Gastroesophageal sphincter (tissue), 3 donors: ENCODE results near the gene GRIK1.

Experiments
- EP300 ChIP-seq: sonication (generic); formaldehyde crosslinking; IDR thresholded peaks from one replicate; pipeline ENCODE4 v1.6.1; 2017; ENCODE audit warnings: antibody characterized with exemption, mild to moderate bottlenecking
- POLR2A ChIP-seq, 2 donors: fragments of 450-650 bp; IDR thresholded peaks; one replicate each; pipeline ENCODE4 v1.6.1; 2017; ENCODE audit warnings: antibody characterized with exemption in 2 of 2, mild to moderate bottlenecking in 2 of 2, moderate library complexity in 1 of 2
- TF ChIP-seq, protein P1 (sequence below), 4 experiments: fragments of 200-600 bp in 2 of 4; fragments of 450-650 bp in 2 of 4; sonication (generic) in 1 of 4; IDR thresholded peaks; one replicate each; pipeline ENCODE4 v1.5.1; 2017 to 2019; ENCODE audit warnings: antibody characterized with exemption in 4 of 4, mild to moderate bottlenecking in 2 of 4, moderate library complexity in 2 of 4

DNA sequence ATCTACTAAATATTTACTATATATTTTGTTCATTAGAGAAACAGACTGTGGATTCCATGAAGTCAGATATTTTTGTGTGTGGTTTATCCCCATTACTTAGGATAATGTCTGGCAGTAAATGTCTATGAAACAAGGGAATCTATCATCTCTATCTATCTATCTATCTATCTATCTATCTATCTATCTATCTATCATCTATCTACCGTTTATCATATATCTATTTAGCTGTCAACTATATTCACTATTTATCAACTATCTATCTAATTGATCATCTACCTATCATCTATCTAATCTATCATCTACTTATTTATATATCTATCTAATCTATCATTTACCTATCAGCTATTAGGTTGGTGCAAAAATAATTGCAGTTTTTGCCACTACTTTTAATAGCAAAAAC lies 255.7 kb downstream of the GRIK1 start:
- TF ChIP-seq, protein P1, sequence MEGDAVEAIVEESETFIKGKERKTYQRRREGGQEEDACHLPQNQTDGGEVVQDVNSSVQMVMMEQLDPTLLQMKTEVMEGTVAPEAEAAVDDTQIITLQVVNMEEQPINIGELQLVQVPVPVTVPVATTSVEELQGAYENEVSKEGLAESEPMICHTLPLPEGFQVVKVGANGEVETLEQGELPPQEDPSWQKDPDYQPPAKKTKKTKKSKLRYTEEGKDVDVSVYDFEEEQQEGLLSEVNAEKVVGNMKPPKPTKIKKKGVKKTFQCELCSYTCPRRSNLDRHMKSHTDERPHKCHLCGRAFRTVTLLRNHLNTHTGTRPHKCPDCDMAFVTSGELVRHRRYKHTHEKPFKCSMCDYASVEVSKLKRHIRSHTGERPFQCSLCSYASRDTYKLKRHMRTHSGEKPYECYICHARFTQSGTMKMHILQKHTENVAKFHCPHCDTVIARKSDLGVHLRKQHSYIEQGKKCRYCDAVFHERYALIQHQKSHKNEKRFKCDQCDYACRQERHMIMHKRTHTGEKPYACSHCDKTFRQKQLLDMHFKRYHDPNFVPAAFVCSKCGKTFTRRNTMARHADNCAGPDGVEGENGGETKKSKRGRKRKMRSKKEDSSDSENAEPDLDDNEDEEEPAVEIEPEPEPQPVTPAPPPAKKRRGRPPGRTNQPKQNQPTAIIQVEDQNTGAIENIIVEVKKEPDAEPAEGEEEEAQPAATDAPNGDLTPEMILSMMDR (IDR thresholded peaks at IDR 0.05), result no peak
- TF ChIP-seq POLR2A (IDR thresholded peaks at IDR 0.05) (no peak), EP300 (no peak)
